Liver (tissue), 3 donors: ENCODE data around the gene ADAMTS5.

Experiments used
- EGR1 ChIP-seq, 2 donors: IDR thresholded peaks; 2 replicates each; pipeline ENCODE4 v1.6.1; 2016 to 2018; ENCODE audit warnings: antibody characterized with exemption in 2 of 2, low read depth in 2 of 2
- GABPA ChIP-seq, 2 donors: IDR thresholded peaks in 1 of 2; conservative IDR thresholded peaks in 1 of 2; 2 replicates each; pipeline ENCODE4 v1.6.1; 2016; ENCODE audit warnings: antibody characterized with exemption in 2 of 2, mild to moderate bottlenecking in 1 of 2, moderate library complexity in 1 of 2
- RAD21 ChIP-seq, 2 donors: IDR thresholded peaks; 2 replicates each; pipeline ENCODE4 v1.6.1; 2016; ENCODE audit warnings: antibody characterized with exemption in 2 of 2, mild to moderate bottlenecking in 2 of 2
- YY1 ChIP-seq: IDR thresholded peaks from 2 replicates; pipeline ENCODE4 v1.6.1; 2016; ENCODE audit warnings: antibody characterized with exemption, mild to moderate bottlenecking
- TF ChIP-seq, protein P1 (sequence below): fragments of 150-350 bp; IDR thresholded peaks from 2 replicates; pipeline ENCODE4 v1.5.1; 2017; ENCODE audit warnings: improper control_type of control experiment, low read depth, low read length; ENCODE audit not compliant: missing input control
- TF ChIP-seq, protein P2 (sequence below): IDR thresholded peaks from 2 replicates; pipeline ENCODE4 v1.6.1; 2016; ENCODE audit warnings: antibody characterized with exemption, mild to moderate bottlenecking
- TF ChIP-seq, protein P3 (sequence below): IDR thresholded peaks from 2 replicates; pipeline ENCODE4 v1.6.1; 2016; ENCODE audit warnings: antibody characterized with exemption
- TF ChIP-seq, protein P4 (sequence below): IDR thresholded peaks from 2 replicates; pipeline ENCODE4 v1.6.1; 2016; ENCODE audit warnings: antibody characterized with exemption
- TF ChIP-seq, protein P5 (sequence below): IDR thresholded peaks from 2 replicates; pipeline ENCODE4 v1.6.1; 2016; ENCODE audit warnings: antibody characterized with exemption
- donor health status: healthy.
- donor health status: healthy.

DNA sequence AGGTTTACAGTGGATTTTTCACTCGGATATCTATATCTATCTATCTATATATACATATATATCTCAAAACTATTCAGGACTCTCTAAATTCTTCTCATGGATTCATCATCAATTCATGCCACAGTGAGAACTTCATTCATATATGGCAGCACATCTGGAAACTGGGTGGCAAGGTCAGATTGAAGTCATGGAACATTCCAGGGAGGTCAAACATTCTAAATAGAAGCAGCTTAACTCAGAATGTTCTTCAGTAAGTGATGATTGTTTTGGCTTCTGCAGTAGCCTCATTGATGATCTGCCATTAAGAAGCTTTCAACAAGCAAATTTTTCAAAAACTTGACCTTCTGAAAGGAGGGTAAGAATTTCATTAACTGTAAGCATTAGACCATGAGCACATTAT is 74.7 kb downstream of the ADAMTS5 start:
- TF ChIP-seq, protein P1, sequence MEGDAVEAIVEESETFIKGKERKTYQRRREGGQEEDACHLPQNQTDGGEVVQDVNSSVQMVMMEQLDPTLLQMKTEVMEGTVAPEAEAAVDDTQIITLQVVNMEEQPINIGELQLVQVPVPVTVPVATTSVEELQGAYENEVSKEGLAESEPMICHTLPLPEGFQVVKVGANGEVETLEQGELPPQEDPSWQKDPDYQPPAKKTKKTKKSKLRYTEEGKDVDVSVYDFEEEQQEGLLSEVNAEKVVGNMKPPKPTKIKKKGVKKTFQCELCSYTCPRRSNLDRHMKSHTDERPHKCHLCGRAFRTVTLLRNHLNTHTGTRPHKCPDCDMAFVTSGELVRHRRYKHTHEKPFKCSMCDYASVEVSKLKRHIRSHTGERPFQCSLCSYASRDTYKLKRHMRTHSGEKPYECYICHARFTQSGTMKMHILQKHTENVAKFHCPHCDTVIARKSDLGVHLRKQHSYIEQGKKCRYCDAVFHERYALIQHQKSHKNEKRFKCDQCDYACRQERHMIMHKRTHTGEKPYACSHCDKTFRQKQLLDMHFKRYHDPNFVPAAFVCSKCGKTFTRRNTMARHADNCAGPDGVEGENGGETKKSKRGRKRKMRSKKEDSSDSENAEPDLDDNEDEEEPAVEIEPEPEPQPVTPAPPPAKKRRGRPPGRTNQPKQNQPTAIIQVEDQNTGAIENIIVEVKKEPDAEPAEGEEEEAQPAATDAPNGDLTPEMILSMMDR: no peak
- TF ChIP-seq RAD21 (IDR thresholded peaks at IDR 0.05): no peak
- TF ChIP-seq YY1: no peak
- TF ChIP-seq, protein P2, sequence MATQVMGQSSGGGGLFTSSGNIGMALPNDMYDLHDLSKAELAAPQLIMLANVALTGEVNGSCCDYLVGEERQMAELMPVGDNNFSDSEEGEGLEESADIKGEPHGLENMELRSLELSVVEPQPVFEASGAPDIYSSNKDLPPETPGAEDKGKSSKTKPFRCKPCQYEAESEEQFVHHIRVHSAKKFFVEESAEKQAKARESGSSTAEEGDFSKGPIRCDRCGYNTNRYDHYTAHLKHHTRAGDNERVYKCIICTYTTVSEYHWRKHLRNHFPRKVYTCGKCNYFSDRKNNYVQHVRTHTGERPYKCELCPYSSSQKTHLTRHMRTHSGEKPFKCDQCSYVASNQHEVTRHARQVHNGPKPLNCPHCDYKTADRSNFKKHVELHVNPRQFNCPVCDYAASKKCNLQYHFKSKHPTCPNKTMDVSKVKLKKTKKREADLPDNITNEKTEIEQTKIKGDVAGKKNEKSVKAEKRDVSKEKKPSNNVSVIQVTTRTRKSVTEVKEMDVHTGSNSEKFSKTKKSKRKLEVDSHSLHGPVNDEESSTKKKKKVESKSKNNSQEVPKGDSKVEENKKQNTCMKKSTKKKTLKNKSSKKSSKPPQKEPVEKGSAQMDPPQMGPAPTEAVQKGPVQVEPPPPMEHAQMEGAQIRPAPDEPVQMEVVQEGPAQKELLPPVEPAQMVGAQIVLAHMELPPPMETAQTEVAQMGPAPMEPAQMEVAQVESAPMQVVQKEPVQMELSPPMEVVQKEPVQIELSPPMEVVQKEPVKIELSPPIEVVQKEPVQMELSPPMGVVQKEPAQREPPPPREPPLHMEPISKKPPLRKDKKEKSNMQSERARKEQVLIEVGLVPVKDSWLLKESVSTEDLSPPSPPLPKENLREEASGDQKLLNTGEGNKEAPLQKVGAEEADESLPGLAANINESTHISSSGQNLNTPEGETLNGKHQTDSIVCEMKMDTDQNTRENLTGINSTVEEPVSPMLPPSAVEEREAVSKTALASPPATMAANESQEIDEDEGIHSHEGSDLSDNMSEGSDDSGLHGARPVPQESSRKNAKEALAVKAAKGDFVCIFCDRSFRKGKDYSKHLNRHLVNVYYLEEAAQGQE: no peak
- TF ChIP-seq, protein P3, sequence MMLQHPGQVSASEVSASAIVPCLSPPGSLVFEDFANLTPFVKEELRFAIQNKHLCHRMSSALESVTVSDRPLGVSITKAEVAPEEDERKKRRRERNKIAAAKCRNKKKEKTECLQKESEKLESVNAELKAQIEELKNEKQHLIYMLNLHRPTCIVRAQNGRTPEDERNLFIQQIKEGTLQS: no peak
- TF ChIP-seq GABPA (IDR thresholded peaks at IDR 0.05 in 1 of 2, conservative IDR thresholded peaks at IDR 0.05 in 1 of 2): no peak
- TF ChIP-seq, protein P4, sequence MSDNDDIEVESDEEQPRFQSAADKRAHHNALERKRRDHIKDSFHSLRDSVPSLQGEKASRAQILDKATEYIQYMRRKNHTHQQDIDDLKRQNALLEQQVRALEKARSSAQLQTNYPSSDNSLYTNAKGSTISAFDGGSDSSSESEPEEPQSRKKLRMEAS: no peak
- TF ChIP-seq, protein P5, sequence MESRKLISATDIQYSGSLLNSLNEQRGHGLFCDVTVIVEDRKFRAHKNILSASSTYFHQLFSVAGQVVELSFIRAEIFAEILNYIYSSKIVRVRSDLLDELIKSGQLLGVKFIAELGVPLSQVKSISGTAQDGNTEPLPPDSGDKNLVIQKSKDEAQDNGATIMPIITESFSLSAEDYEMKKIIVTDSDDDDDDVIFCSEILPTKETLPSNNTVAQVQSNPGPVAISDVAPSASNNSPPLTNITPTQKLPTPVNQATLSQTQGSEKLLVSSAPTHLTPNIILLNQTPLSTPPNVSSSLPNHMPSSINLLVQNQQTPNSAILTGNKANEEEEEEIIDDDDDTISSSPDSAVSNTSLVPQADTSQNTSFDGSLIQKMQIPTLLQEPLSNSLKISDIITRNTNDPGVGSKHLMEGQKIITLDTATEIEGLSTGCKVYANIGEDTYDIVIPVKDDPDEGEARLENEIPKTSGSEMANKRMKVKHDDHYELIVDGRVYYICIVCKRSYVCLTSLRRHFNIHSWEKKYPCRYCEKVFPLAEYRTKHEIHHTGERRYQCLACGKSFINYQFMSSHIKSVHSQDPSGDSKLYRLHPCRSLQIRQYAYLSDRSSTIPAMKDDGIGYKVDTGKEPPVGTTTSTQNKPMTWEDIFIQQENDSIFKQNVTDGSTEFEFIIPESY: no peak
- TF ChIP-seq EGR1 (IDR thresholded peaks at IDR 0.05; ENCODE audit: low read depth in 2 of 2): no peak
